B cell (primary cell): ENCODE measurements around the gene PGF. TPM values are rescaled to one million over a fixed set of nuclear protein-coding genes. Genes with fewer than 3 reads are reported as not detected.

ENCODE experiments used
- ATAC-seq: fragments of 200-7000 bp; cut with Tn5 transposase; one replicate; pipeline ENCODE4 v1.10.0; 2021; ENCODE audit warnings: low read depth, mild to moderate bottlenecking, moderate number of reproducible peaks, moderate library complexity
- CTCF ChIA-PET: fragments of 350-600 bp; sonication (Branson Sonifier 250); formaldehyde crosslinking; loops from one replicate; lab custom pipeline; 2021; ENCODE audit warnings: antibody characterized with exemption, inconsistent platforms; lab: Charles Lee
- POLR2A ChIA-PET: fragments of 350-600 bp; sonication (Branson Sonifier 250); formaldehyde crosslinking; loops from one replicate; lab custom pipeline; 2021; ENCODE audit warnings: antibody characterized with exemption; lab: Charles Lee
- DNase-seq: peaks from one replicate; pipeline ENCODE4 v3.0.0; 2013
- H2AFZ ChIP-seq: 2 replicates; pipeline ENCODE4 v1.6.1; 2012; ENCODE audit warnings: mild to moderate bottlenecking, low read depth, low read length; ENCODE audit not compliant: insufficient read depth, poor library complexity, severe bottlenecking
- H3K27ac ChIP-seq, 2 donors: 1 replicate in 1 of 2; 2 replicates in 1 of 2; pipeline ENCODE4 v1.5.1; 2012 to 2013; ENCODE audit warnings: low read length in 2 of 2, mild to moderate bottlenecking in 2 of 2, moderate library complexity in 1 of 2
- H3K27me3 ChIP-seq, 4 experiments: fragments of 200-600 bp in 1 of 4; sonication (generic) in 1 of 4; replicated peaks in 1 of 4; 1 replicate in 2 of 4; 2 replicates in 2 of 4; pipeline versions ENCODE4 v1.6.1 to v1.7.0; 2013 to 2016; ENCODE audit warnings: low read length in 3 of 4, mild to moderate bottlenecking in 2 of 4, mixed read lengths in 1 of 4, moderate library complexity in 1 of 4; ENCODE audit not compliant: insufficient read depth in 4 of 4, control insufficient read depth in 3 of 4; ENCODE audit errors: control extremely low read depth in 1 of 4
- H3K36me3 ChIP-seq, 2 experiments: replicated peaks in 1 of 2; 1 replicate in 1 of 2; 2 replicates in 1 of 2; pipeline versions ENCODE4 v1.6.1 to v1.7.1; 2013; ENCODE audit warnings: low read length in 1 of 2; ENCODE audit not compliant: insufficient read depth in 2 of 2, control insufficient read depth in 1 of 2; ENCODE audit errors: control extremely low read depth in 1 of 2, extremely low read depth in 1 of 2
- H3K4me1 ChIP-seq, 2 donors: fragments of 200-600 bp in 1 of 2; sonication (generic) in 1 of 2; 1 replicate in 1 of 2; 2 replicates in 1 of 2; pipeline versions ENCODE4 v1.5.1 to v1.6.1; 2013 to 2017; ENCODE audit warnings: low read length in 2 of 2; ENCODE audit not compliant: control insufficient read depth in 2 of 2, insufficient read depth in 2 of 2
- H3K4me2 ChIP-seq: replicated peaks from 2 replicates; pipeline ENCODE3; 2012; ENCODE audit warnings: mild to moderate bottlenecking, low read depth, low read length; ENCODE audit not compliant: poor library complexity, severe bottlenecking
- H3K4me3 ChIP-seq, 5 experiments: fragments of 200-600 bp in 1 of 5; sonication (generic) in 1 of 5; 1 replicate in 3 of 5; 2 replicates in 2 of 5; pipeline versions ENCODE4 v1.5.1 to v1.7.0; 2011 to 2016; ENCODE audit warnings: low read length in 4 of 5, mild to moderate bottlenecking in 4 of 5, low read depth in 2 of 5, control low read depth in 1 of 5, moderate library complexity in 1 of 5; ENCODE audit not compliant: insufficient read depth in 1 of 5; ENCODE audit errors: control extremely low read depth in 1 of 5, extremely low read depth in 1 of 5
- H3K79me2 ChIP-seq: fragments of 200-600 bp; sonication (generic); one replicate; pipeline ENCODE4 v1.6.0; 2016; ENCODE audit warnings: low read length; ENCODE audit not compliant: control insufficient read depth, insufficient read depth
- H3K9ac ChIP-seq: fragments of 200-600 bp; sonication (generic); 2 replicates; pipeline ENCODE4 v1.6.1; 2017; ENCODE audit warnings: mild to moderate bottlenecking, low read length, moderate library complexity
- H3K9me3 ChIP-seq, 3 donors: one replicate each; pipeline versions ENCODE4 v1.6.1 to v1.7.1; 2013; ENCODE audit warnings: low read length in 2 of 3; ENCODE audit not compliant: control insufficient read depth in 2 of 3, insufficient read depth in 1 of 3; ENCODE audit errors: control extremely low read depth in 1 of 3
- H4K20me1 ChIP-seq: 2 replicates; pipeline ENCODE4 v1.6.0; 2012; ENCODE audit warnings: mild to moderate bottlenecking, low read length; ENCODE audit not compliant: insufficient read depth, control insufficient read depth, poor library complexity, severe bottlenecking
- H3K27ac Mint-ChIP-seq: one replicate; pipeline ENCODE4 v1.8.0; 2021; ENCODE audit warnings: mixed read lengths
- H3K27me3 Mint-ChIP-seq: one replicate; pipeline ENCODE4 v1.8.0; 2021; ENCODE audit warnings: mixed read lengths
- H3K4me1 Mint-ChIP-seq: one replicate; pipeline ENCODE4 v1.8.0; 2021; ENCODE audit warnings: mixed read lengths
- H3K4me3 Mint-ChIP-seq: one replicate; pipeline ENCODE4 v1.8.0; 2021; ENCODE audit warnings: mixed read lengths
- H3K9me3 Mint-ChIP-seq: one replicate; pipeline ENCODE4 v1.8.0; 2022; ENCODE audit warnings: mixed read lengths; ENCODE audit not compliant: insufficient read depth
- EZH2 ChIP-seq: IDR thresholded peaks from 2 replicates; pipeline ENCODE4 v1.6.1; 2012; ENCODE audit warnings: borderline replicate concordance, low read depth, mild to moderate bottlenecking, moderate library complexity, low read length; ENCODE audit not compliant: insufficient read depth, poor library complexity, severe bottlenecking
- WGBS: methylation state at CpG from one replicate; pipeline ENCODE4 v1.1.5; 2013; ENCODE audit warnings: missing lambda C conversion rate; ENCODE audit not compliant: insufficient coverage; 5-methylcytosine and 5-hydroxymethylcytosine counted together
- intact Hi-C: fragments of 100-400 bp; cut with micrococcal nuclease; formaldehyde crosslinking; loops from one replicate; pipeline ENCODE4 v1.10.0; 2022
- polyA plus RNA-seq: library from polyadenylated mRNA; depleted of rRNA; stranded (reverse); fragments of >200 nt; gene quantifications from 2 replicates; pipeline ENCODE4 v1.2.3, GENCODE V29; 2012
- total RNA-seq, 2 donors: library from RNA; stranded (reverse); fragments of 120-200 nt in 1 of 2; gene quantifications; 1 replicate in 1 of 2; 2 replicates in 1 of 2; pipeline versions ENCODE4 v1.2.3 to v1.2.4, GENCODE V29; 2013 to 2022
- TF ChIP-seq, protein P1 (sequence below): fragments of 200-600 bp; IDR thresholded peaks from one replicate; pipeline ENCODE4 v1.8.0; 2022; ENCODE audit warnings: antibody characterized with exemption, mild to moderate bottlenecking

Gene PGF
- total and polyA plus RNA-seq, 2 donors (not counting 1 experiment from before 2014, with no cell fraction given), result 0.07 to 0.47 TPM

DNA sequence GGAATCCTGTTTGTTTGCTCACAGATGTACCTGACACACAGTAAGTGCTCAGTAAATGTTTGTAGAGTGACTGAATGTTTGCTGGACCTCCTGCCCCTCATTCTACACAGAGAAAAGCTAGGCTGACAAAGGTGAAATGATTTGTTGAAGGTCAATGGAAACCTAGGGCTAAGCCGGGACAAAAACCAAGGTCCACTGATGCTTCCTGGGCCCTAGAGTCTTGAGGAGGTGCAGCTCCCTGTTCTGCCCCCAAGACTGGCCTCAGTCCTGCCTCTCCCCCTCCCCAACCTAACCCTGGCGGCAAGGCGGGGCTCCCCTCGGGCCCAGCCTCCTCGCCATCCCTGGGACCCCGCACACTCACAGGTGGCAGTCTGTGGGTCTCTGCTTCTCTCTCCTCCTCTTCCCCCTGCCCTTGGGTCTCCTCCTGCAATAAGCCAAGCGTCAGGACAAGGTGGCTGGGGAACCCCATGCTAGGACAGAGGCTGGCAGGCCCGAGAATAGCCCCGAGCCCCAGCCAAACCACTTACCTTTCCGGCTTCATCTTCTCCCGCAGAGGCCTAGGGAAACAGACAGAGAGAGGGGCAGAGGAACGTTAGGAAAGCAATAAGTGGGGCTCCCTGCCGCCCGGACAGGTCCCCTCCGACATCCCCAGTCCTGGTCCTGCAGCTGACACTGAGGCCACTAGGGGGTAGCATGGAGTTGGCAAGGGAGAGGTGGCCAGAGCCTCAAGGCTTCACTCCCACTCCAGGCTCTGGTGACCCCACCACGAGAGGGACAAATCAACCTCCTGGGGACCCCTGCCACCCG, 9.3 kb downstream of the PGF start:
- Histone ChIP-seq H3K79me2 (no peaks in the 10 kb centered on the region), H4K20me1 (no peaks in the 10 kb centered on the region), H3K9me3 (no peaks in the 10 kb centered on the region), H3K4me2 (peak overlapping the region; percentile 56), H3K27ac (no peak overlapping the region), H3K9ac (no peak overlapping the region), H2AFZ (peak overlapping the region; percentile 63), H3K4me1 (peaks cover 31 to 35% of the 10 kb centered on the region in 2 donors), H3K27me3 (no peaks in the 10 kb centered on the region), H3K36me3 (no peaks in the 10 kb centered on the region), H3K4me3 (no peak overlapping the region)
- no peaks in the 10 kb centered on the region for H3K27me3 Mint-ChIP-seq
- H3K4me1 Mint-ChIP-seq, result peaks cover 34% of the 10 kb centered on the region
- POLR2A ChIA-PET, result no interaction called here
- H3K27ac Mint-ChIP-seq, result peak overlapping the region; percentile 72
- intact Hi-C loops, result loop anchor here (1.0 to 10.0 kb wide), 3 partner anchors 56 to 359 kb away; partner anchors contain the start of gene EIF2B2
- peak overlapping the region; percentile 32 for H3K4me3 Mint-ChIP-seq
- peak; percentile 80 for DNase-seq
- TF ChIP-seq, protein P1, sequence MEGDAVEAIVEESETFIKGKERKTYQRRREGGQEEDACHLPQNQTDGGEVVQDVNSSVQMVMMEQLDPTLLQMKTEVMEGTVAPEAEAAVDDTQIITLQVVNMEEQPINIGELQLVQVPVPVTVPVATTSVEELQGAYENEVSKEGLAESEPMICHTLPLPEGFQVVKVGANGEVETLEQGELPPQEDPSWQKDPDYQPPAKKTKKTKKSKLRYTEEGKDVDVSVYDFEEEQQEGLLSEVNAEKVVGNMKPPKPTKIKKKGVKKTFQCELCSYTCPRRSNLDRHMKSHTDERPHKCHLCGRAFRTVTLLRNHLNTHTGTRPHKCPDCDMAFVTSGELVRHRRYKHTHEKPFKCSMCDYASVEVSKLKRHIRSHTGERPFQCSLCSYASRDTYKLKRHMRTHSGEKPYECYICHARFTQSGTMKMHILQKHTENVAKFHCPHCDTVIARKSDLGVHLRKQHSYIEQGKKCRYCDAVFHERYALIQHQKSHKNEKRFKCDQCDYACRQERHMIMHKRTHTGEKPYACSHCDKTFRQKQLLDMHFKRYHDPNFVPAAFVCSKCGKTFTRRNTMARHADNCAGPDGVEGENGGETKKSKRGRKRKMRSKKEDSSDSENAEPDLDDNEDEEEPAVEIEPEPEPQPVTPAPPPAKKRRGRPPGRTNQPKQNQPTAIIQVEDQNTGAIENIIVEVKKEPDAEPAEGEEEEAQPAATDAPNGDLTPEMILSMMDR, result peak; percentile 97
- TF ChIP-seq EZH2, result no peak
- CTCF ChIA-PET, result interaction anchor here (0.6 to 6.7 kb wide), 25 partner anchors 8 to 774 kb away, joined by 3 to 71 read pairs (median 5); partner anchors contain the start of gene RPS6KL1
- WGBS, result 17% methylated on average over 8 of the region's 17 CpGs
- peak; percentile 71 for ATAC-seq
- no peaks in the 10 kb centered on the region for H3K9me3 Mint-ChIP-seq

DNA sequence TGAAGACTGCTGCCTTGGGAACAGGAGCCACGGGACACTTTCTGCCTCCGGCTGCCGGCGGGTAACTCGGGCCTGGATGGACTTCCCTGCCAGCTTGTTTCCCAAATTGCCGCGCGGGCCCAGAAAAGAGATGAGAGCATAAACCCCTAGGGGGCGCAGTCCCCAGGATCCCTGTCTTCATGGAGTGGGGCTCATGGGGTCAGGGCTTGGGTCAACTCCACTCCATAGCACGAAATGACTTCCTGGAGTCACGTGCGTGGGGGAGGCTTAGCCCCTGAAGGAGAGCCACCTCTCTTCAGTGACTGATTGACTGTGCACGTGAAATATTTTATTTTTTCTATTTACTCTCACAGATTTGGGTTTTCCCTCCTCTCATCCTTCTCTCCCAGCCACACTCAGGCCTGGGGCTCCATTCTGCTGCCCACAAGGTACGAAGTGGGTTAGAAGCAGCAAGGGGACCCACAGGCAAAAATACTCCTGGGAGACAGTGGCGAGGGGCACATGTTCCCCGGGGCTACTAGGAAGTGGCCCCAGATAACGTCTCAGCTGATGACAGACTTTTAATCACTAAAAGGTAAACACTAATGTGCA, 10.0 kb downstream of the PGF start:
- WGBS, result 76% methylated on average over 14 of the region's 17 CpGs

More for the DNA sequence above, 10.0 kb downstream of the PGF start:
- Mint-ChIP-seq H3K27me3 (no peaks in the 10 kb centered on the region), H3K4me1 (peaks cover 39% of the 10 kb centered on the region), H3K9me3 (no peaks in the 10 kb centered on the region), H3K4me3 (no peak overlapping the region), H3K27ac (no peak overlapping the region)
- no peak for ATAC-seq
- H3K4me3 ChIP-seq, result no peak overlapping the region
- H3K9me3 ChIP-seq, result no peaks in the 10 kb centered on the region
- H3K4me2 ChIP-seq, result no peak overlapping the region
- CTCF ChIA-PET, result interaction anchor here (0.6 to 6.7 kb wide), 24 partner anchors 8 to 356 kb away, joined by 3 to 71 read pairs (median 5); partner anchors contain the start of genes NEK9 and RPS6KL1
- no peak for DNase-seq
- no peaks in the 10 kb centered on the region for H3K27me3 ChIP-seq
- no peak overlapping the region for H3K9ac ChIP-seq
- no peak overlapping the region for H2AFZ ChIP-seq
- H3K79me2 ChIP-seq, result no peaks in the 10 kb centered on the region
- no peaks in the 10 kb centered on the region for H3K36me3 ChIP-seq
- no peak for TF ChIP-seq EZH2
- TF ChIP-seq, protein P1, result peak; percentile 49
- H4K20me1 ChIP-seq, result no peaks in the 10 kb centered on the region
- POLR2A ChIA-PET, result no interaction called here
- peaks cover 37 to 42% of the 10 kb centered on the region in 2 donors for H3K4me1 ChIP-seq
- intact Hi-C loops, result loop anchor here (10.0 kb wide), 1 partner anchor 359 kb away; no protein-coding TSS in a partner anchor
- H3K27ac ChIP-seq, result no peak overlapping the region
